ENCODE measurements around the gene DICER1.
A peak's percentile ranks its signal among the peaks of the same experiment; 100 is the strongest.
"Not testable (repeated sequence)": the region's sequence is repeated elsewhere in the genome, so short reads cannot be mapped to it uniquely, and the experiment has no call there.

The DICER1 gene, protein sequence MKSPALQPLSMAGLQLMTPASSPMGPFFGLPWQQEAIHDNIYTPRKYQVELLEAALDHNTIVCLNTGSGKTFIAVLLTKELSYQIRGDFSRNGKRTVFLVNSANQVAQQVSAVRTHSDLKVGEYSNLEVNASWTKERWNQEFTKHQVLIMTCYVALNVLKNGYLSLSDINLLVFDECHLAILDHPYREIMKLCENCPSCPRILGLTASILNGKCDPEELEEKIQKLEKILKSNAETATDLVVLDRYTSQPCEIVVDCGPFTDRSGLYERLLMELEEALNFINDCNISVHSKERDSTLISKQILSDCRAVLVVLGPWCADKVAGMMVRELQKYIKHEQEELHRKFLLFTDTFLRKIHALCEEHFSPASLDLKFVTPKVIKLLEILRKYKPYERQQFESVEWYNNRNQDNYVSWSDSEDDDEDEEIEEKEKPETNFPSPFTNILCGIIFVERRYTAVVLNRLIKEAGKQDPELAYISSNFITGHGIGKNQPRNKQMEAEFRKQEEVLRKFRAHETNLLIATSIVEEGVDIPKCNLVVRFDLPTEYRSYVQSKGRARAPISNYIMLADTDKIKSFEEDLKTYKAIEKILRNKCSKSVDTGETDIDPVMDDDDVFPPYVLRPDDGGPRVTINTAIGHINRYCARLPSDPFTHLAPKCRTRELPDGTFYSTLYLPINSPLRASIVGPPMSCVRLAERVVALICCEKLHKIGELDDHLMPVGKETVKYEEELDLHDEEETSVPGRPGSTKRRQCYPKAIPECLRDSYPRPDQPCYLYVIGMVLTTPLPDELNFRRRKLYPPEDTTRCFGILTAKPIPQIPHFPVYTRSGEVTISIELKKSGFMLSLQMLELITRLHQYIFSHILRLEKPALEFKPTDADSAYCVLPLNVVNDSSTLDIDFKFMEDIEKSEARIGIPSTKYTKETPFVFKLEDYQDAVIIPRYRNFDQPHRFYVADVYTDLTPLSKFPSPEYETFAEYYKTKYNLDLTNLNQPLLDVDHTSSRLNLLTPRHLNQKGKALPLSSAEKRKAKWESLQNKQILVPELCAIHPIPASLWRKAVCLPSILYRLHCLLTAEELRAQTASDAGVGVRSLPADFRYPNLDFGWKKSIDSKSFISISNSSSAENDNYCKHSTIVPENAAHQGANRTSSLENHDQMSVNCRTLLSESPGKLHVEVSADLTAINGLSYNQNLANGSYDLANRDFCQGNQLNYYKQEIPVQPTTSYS (N-terminal part only)

DNA sequence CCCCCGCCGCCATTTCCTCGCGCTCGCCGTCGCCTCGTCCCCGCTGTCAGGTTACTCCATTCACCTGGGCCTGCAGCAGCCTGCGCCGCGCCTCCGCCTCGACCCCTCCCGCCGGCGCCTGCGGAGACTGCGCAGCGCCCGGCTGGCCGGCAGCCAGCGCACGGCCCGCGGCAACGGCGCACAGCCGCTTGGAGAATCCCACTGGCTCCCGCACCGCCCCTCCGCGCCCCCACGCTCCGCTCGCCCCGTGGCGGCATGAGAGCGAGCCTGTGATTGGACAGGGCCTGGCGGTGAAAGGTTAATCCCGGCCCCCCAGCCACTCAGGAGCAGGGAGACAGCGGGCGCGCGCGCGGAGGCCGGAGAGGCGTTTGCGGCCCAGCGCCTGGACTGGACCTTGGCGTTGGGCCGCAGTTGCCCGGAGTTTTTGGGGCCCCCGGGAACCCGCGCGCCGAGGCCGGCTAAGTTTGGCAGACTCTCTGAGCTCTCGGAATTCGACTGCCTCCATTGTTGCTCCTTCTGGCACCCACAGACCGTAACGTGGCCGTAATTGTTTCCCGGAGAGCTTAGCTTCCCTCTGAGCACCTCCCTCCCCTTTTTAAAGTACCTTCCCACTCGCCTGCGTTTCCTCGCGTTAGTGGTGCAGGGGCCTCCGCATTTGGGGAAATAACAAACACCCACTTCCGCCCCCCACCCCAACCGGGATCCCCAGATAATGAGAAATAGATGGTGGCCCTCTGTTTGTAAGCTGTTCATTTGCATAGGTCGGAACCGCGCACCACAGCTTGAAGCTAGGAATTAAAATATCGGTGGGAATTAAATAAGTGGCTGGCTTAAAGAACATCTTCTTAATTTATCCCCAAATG is at the start of gene DICER1:
Gene DICER1 (minus strand): TSS at position 203 of the 863 bp plus-strand sequence. CDS start 24,071 bp downstream, outside the sequence.
- peak; percentile 74 for DNase-seq

DNA sequence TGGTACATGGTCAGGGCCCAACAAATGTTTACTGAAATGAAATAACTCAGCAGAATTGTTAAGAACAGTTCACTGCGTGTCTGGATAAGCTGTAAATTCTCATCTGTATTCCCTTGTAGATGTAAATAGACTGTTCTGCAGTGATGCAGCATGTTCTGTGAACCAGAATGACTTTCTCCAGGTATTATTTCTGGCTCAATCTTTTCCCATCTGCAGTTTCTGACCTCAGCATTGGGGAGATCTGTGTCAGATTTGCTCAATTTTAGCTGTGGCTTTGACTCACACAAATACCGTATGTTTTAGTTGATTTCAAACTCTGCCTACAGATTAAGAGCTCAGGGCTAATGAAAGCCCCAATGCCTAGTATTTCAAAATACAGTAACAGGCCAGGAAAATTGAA is 49.2 kb upstream of the DICER1 start:
- DNase-seq = no peak

DNA sequence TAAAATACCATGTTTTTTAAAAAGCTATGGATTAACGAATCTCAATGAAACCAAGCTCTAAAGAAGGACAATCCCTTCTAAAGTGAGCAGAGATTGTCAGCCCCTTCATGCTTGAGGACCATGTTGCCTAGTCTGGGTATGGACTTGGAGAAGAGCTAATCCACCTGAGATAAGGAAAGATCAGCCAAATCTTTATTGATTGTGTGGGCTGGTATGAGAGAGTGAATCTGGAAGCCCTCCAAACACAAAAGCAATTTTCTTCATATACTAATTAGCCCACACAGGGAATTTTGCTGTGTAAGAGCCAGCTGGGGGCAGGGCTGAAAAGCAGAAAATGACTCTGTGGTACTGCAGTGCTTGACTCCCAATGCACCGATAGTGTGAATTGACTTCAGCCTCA is 47.4 kb upstream of the DICER1 start:
- DNase-seq = no peak

DNA sequence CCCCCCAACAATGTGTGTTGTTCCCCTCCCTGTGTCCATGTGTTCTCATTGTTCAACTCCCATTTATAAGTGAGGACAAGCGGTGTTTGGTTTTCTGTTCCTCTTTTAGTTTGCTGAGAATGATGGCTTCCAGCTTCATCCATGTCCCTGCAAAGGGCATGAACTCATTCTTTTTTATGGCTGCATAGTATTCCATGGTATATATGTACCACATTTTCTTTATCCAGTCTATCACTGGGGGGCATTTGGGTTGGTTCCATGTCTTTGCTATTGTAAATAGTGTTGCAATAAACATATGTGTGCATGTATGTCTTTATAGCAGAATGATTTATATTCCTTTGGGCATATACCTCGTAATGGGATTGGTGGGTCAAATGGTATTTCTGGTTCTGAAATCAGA is 44.4 kb upstream of the DICER1 start:
- not testable (repeated sequence) for DNase-seq

DNA sequence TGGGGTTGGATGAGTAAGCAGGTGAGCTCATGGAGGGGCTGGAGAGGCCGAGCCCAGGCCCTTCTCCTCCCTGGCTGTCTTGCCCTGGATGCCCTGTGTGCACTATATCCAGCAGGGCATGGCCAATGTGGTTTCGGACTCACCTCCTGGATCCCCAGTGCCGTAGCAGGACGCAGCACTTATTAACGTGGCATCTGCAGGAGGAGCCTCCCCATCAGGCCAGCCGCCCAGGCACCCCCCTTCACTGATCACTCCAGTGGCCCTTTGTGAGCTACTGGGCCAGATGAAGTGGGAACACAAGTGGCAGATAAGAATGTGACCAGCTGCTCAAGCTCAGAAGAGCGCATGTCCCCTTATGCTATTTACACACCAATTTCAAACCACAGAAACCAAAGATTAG is 43.1 kb upstream of the DICER1 start:
- no peak for DNase-seq

DNA sequence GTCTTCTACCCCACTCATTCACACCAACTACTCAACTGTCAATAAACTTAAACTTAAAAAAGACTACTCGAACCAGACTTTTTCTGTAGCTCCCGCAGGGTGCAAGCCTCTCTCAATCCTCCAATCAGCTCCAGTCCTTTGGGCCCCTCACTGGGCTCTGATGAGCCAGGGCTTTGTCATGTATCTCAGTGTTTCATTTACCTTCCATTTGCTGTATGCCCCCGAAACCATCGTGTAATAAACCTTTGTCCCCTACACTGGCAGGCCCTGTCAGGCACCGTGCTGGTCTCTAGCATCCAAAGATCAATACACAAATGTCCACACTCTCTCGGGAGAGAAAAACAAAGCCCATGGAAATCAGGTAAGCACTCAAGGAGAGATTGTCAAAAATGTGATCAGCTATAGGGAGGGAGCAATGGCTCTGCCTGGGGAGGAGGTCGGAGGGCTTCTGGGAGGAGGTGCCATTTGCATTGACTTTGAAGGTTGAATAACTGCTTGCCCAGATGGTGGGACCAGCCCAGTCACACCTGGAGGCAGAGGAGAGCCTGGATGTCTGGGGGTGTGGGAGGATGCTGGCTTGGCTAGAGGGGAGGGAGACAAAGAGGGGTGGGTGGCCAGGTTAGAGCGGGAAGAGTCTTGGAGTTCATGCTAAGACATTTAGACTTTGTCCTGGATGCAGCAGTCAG is 42.1 kb upstream of the DICER1 start:
- no peak for DNase-seq

DNA sequence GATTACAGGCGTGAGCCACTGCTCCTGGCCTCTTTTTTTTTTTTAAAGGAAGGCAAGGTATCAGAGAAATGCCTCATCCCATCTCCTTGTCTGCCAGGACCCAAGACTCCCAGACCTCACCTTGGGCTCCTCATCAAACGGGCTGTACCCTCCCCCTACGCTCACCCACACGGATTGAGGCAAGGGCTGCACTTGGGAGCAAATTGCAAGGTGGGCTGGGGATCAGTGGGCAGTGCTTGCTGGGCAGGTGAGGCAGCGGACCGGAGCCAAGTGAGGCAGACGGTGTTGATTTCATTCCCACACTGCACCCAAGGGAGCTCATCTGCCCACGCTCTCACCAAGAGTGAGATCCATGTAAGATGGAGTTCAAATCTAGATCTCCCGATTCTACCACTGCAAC is 41.0 kb upstream of the DICER1 start:
- DNase-seq = no peak

DNA sequence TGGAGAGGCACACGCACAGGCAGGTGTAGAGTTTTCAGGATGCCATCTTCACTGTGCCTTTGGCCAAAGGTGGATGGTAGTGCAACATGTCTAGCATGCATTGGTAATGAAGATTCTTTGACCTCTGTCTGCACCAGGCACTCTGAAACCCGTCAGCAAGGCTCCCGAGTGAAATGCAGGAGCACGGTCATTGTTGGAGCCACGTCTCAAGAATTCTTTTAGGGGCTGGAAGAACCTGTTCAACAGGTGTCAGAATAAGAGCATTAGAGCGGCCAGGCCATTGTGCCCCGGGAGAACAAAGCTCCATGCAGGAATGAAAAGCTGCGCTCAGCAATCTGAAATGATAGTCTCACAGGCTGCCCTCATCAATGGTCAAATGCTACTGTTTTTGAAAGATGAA is 40.2 kb upstream of the DICER1 start:
- DNase-seq = no peak

DNA sequence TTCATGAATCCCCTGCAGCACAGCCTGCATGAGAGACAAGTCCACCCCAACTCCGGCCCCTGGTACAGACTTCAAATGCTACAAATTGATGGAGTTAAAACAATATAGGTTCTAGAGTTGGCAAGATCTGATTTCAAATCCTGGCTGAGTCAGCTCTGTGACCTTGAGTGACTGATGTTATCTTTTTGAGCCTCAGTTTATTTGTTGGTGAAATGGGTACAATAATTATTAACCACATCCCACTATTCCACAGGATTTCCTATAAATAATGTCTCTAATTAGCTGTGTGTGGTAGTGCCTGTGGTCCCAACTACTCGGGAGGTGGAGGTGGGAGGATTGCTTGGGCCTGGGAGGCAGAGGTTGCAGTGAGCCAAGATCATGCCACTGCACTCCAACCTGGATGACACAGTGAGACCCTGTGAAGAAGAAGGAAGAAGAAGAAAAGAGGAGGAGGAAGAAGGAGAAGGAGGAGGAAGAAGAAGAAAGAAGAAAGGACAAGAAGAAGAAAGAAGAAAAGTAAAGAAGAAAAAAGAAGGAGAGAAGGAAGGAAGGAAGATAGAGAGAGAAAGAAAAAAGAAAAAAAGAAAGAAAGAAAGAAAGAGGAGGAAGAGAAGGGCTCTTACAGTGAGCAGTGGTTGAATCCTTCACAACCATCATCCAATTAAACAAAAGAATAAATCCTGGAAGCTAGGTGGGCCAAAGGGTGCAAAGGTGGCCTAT is 39.7 kb upstream of the DICER1 start:
- no peak for DNase-seq

DNA sequence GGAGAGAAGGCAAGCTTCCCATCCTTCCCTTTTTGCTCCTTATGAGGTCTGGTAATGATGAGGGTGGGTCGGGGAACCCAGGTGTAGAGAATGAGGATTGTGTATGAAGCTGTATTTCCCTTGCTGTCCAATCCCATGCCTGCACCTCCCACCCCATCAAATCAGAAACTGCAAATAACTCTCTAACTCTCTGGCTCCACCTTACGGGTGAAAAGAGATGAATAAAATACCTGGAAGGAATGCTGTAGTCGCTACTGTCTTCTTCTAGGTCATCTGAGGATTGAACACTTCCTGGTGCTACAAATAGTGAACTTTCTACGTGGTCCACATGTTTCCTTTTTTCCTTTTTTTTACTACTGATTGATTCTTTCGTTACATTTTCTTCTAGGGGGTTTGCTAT is 38.9 kb upstream of the DICER1 start:
- DNase-seq = no peak

DNA sequence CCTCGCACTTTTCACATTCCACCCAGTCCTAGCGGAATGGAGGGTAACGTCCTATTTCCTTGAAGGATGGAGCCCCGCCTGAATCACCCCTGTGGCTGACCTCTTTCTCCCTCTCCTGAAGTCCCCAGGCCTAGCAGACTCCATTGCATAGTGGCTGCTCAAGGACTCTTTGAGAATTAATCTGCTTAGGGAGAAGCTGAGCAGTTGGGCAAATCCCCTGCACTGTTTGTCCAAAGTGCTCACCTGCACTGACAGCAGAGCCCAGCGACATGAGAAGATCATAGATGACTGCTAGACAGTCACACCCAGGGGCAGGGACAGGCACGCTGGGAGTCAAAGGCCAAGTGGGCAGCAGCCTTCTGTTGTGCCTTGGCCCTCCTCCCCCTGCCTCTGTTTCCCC is 37.7 kb upstream of the DICER1 start:
- DNase-seq = no peak

DNA sequence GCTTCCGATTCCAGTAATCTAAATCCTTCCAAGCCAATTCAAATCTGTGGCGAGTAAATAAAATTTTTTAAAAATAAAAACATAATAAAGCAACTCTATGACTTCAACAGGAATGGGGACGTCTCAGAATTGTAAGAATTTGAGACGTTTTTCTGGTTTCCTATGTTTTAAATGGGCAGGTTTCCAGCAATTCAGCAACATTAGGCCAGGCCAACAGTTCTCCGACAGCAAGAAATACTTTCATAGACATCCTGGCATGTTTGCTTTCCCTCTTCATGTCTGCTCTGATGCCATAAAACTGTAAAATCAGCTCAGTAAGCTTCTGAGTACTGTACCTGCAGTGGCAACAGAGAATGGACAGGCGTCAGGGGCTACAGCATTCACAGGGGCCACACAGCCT is 35.8 kb upstream of the DICER1 start:
- DNase-seq = no peak

DNA sequence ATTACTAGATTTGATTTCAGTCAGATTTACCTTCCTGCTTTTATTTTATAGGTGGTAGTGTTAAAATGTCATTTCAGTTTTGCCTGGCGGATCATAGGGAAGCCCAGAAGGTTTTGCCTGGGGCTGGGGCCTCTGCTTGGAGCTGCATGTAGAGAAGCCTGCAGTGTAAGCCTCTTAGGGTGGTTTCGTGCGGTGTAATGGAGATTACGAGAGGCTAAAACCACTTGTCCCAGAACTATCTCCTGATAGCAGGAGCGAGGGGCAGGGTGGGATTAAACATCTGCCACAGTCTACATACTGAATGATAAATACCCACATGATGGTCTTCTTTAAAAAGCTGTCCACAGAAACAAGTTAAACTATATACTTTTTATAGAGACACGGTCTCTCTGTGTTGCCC is 35.0 kb upstream of the DICER1 start:
- DNase-seq = no peak

DNA sequence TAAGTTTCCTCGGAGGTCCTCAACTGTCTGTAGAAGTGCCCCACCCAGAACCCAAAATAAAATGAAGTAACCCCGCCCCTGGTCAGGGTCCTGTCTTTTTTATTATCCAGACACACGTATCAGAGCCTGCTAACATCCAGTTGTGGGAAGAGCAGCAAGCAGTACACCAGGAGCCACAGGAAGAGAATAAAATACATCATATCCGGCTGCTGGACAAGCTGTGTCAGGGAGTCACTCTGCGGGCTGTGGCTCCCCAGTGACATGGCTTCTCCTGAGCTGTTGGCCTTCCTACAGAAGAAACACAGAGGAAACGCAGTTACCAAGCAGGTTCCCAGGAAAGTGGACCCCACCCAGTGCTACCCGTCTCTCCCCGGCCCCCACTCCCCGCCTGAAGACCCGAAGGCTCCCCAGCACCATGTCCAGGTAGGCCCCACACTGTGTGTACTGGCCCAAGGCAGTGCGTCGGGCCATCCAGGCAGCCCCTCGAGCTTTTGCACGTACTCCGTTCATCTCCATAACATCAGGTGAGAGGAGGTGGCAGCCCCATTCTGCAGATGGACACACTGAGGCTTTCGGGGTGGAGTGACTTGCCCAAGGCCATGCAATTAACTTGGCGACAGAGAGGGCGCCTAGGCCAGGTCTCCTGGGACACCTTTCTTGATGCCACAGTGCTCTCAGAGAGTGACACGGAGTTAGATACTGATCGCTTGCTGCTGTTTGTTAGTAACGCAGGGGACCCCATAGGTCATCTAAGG is 34.3 kb upstream of the DICER1 start:
- no peak for DNase-seq

DNA sequence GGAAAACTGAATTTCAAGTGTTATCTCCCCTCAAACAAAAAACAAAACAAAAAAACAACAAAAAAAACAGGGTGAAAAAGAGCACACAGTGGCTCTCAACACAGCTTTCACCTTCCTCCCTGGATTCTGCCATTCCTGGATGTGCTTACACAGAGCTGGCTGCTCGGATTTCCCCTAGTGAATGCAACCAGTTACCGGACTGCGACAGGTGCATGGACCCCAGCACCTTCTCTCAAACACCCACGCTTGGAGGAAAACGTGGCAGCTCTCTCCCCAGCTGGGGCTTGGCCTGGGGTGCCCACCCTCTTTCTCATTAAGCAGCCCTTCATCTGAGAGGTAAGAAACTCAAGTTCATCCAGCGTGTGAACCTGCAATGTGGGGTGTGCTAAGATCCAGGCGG is 33.5 kb upstream of the DICER1 start:
- DNase-seq = no peak

DNA sequence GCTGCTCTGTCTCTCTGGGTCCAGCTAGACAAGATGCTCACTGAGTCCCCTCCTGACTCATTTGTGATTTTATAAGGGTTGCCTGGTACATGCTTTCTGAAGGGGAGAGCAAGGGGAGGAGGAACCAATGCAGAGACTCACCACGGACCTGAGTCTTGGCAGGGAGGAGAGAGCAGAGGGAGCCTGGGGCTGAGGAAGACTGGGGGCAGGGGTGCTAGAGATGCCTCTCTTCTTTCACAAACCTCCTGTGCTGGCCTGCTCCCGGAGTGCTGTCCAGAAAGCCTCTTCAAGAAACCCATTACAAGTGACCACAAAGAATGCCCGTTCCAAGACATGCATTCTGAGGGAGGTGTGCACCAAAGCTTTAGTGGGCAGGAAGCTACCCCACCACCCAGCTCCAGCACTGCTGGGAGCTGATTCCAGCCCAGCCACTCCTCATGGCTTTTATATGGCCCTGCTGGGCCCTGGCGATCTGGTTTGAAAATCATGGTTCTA is 33.1 kb upstream of the DICER1 start:
- no peak for DNase-seq

DNA sequence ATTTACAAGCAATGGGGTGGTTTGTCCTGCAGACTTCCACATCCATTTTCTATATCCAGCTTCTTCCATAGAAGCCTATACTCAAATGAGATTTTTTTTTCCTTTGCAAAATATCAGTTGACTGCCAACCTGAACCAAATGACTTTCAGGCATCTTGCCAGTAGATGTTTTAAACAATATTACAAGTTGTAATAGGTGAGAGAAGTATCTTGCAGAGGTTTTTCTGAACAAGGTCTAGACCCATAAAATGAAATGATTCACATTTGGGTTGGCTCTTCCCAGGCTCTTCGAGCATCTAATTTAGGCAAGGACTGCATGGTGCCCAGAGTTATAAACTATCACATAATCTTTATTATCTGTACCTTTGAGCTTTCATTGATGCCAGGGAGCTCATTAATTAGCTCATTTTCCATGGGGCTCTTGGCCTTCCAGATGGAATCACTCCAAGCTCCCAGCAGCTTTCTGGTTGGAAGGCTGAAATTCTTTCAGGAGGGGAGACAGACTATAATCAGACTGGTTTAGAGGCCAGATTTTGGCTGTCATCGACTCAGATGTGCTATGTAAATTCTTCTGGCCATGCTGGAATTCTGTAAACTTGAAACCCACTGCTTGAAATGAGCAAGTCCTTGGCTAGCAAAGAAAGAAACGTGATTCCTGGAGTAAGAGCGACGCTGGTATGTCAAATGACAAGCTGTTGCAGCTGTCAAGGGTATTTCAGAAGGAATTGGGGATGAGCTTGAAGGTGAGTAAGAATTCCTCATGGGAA is 32.2 kb upstream of the DICER1 start:
- no peak for DNase-seq

DNA sequence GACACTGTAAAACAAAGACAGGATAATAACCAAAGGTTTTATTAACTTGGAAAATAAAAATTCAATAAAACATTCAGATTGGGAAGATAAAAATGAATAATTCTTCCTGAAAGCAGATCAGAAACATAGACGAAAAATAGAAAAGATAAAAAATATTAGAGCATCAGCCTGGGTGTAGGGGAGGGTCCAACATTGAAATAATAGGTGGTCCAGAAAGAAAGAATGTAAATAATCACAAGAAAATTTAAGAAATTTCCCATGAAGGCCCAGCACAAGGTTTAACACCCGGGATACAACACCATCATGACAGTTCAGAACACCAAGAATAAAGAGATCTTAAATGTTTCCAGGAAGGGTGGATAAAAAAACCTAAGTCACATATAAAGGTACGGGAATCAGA is 31.1 kb upstream of the DICER1 start:
- no peak for DNase-seq

DNA sequence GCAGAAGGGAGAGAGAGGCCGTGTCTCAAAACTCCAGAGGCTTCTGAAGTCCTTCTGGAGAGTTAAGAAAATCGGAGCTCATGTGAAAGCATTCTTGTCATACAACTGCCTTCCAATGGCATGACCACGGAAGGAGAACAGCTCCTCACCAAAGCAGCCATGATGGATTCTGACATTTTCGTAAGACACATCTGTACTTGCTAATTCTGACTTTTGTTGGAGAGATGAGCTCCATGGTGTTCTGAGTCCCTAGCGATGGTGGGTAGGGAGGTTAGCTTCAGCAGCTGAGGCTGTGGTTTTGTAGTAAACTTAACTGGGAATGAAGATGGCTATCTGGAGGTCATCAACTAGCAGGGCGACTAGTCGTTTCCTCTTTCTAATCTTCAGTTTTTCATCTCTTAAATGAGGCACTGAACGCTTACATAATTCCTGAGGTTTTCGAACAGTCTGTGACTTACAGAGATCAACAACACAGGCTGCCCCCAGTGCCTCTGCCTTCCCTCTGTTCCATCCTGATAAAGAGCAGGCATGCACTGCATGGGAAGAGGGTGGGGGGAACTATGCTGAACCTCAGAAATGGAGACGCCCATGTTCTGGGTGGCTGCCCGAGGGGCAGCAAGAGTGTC is 28.6 kb upstream of the DICER1 start:
- DNase-seq = no peak

Data from kidney glomerular epithelial cell (primary cell).